Non-pigmented ciliary epithelial cell (primary cell): Measurements from ENCODE around the gene ADARB1.
"Not testable (repeated sequence)": the region's sequence is repeated elsewhere in the genome, so short reads cannot be mapped to it uniquely, and the experiment has no call there.

Experiments
- DNase-seq: peaks from one replicate; pipeline ENCODE4 v3.0.0-alpha.2; 2010; ENCODE audit warnings: low read depth

Gene ADARB1

DNA sequence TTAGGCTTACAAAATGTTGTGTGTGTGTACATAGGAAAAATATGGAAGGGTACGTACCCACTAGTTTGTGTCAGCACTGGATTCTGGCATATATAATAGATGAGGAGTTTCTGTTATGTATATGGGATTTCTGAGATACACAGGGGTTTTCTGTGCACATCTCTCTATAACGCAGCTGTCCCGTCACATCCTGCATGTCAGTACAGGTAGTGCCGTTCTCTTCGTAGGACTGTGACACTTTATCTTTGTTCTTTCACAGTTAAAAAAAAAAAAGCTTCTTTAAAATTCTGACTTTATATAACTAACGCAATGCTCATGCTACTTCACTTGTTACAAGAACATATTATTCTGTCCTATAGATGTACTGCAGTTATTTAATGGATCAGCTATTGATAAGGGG lies 42.9 kb downstream of the ADARB1 start:
- no peak for DNase-seq

- DNase-seq = no peak
Observed at GRCh38 chr21:45118099-45118498, 43.7 kb downstream of the ADARB1 start.

DNA sequence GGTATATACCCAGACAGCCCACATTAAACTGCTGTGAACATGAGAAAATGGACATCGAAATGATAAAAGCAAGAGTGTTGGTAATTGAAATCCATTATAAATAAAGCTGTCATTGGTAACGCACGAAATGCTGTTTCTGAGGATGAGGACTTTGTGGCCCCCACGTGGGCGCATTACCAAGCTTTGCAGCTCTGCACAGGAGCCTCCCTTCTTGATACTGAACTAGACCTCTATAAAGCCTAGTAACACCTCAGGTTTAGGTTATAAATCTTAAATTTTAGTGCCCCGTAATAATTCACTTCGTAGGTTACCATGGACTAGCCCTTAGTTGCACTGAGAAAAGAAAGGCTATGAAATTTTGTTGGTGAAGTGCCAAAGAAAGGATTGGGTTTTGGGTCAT lies 45.4 kb downstream of the ADARB1 start:
- DNase-seq = no peak

DNA sequence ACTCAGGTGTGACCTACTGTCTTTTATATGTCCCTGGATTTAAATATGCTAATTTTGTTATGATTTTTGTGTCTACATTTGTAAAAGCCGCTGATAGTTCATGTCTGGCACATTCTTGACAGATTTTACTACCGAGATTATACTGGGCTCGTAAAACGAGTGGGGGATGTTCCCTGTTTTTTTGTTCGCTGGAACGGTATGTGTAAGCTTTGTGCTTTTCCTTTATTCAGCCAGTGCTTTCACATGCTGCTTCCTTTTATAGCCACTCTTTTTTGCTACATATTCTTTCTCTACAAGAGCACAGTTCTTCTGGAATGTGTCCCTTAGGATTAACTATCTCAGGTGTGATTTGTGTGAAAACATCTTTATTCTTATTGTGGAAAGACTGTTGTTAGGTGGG lies 46.6 kb downstream of the ADARB1 start:
- DNase-seq = no peak

GRCh38 chr21:45122030-45122429 lies 47.6 kb downstream of the ADARB1 start:
- no peak for DNase-seq

DNA sequence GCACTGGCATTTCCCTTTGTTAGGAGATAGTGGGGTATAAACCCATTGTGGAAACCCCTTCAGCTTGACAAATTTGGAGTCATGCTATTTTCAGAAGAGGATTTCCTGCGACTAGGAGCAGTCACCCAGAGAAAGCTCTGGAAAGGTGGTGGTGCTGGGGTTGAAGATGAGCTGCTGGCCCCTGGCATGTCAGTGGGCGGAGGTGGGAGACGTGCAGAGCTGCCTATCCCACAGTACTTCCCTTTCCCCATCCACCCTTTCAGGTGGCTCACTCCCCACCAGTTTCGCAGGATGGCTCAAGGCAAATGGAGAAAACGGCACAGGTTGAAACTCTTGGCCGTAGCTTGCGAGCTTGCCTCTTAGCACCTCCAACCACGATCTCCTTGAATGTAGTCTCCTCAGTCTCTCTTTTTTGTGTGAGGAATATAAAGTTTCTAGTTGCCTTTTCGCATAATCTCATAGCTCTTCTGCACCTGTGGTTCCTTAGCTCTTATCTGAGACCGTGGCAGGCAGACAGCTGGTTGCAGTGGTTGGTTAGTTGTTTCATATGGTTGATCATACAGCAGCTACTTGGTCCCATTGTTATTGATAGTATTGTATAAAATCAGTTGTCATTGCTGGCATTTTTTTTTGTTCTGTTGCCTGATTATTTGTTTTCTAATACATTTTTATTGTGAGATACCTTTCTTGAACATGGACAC lies 48.2 kb downstream of the ADARB1 start:
- no peak for DNase-seq

GRCh38 chr21:45123440-45123839 lies 49.1 kb downstream of the ADARB1 start:
- no peak for DNase-seq

- no peak for DNase-seq
Observed at GRCh38 chr21:45124596-45124995, 50.2 kb downstream of the ADARB1 start.

- no peak for DNase-seq
Observed at GRCh38 chr21:45125357-45125756, 51.0 kb downstream of the ADARB1 start.

DNA sequence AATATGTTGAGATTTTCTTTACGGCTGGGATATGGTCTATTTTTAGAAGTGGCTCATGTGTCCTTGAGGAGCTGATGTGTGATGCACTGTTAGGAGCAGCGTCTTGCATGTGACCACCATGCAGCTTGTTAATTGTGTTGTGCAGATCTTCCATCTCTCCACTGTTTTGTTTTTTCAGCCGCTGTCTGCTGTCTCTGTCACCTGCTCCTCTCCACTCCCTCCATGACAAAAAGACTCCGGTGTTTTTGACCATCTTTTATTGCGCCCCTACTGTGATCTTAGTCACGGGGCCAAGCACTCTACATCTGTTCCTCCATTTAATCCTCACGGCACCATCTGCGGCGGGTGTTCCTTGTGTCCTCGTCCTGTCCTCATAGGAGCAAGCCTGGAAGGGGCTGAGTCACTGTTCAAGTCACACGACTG lies 51.8 kb downstream of the ADARB1 start:
- DNase-seq = no peak

DNA sequence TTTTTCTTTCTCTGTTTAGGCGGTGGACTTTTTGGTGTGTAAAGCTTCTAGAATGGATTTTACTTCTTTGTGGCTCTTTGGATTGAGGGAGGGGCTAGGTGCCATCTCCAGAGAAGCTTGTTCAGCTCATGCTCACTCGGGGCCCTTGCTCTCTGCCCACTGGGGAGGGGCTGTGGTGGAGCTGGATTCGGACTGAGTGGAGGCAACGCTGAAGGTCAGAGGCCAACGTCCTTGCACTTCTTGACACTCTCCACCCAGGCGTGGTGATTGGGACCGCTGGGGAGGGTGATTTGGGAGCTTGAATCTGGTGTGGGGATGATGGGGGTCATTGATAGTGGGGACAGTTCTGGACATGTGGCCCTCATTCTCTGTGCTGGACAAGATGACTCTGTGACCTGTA lies 52.6 kb downstream of the ADARB1 start:
- DNase-seq = no peak

- DNase-seq = no peak
Observed at GRCh38 chr21:45127937-45128336, 53.6 kb downstream of the ADARB1 start.

GRCh38 chr21:45128613-45129188 lies 54.3 kb downstream of the ADARB1 start:
- DNase-seq = no peak

DNA sequence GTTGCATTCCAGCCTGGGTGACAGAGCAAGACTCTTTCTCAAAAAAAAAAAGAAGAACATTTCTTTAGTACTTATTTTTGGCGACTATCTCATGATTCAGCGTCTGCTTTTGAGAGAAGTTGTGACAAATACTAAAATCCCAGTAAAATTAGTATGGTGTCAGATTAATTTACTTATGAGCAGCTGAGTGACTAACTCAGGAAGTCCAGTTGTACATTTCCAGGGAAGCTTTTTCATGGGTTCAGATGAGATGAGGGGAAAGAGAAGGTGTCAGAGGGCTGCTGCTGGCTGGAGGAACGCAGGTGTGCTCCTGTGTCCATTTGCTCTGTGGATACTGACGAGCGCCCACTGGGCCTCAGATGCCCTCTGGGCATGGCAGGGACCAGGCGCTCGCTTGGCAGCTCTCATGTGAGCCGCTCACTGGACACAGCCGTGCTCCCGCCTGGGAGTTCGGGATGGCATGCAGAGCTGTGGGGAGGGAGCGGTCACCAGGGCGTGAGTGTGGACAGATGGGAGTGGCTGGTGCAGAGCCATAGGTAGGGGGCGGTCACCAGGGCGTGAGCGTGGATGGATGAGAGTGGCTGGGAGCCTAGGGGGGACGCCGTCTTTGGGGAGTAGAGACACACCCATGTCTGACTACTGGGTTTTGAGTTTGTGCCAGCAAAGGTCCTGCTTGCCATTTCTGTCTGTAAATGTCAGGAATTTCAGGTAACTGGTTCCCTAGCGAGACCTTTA lies 55.0 kb downstream of the ADARB1 start:
- DNase-seq = no peak

DNA sequence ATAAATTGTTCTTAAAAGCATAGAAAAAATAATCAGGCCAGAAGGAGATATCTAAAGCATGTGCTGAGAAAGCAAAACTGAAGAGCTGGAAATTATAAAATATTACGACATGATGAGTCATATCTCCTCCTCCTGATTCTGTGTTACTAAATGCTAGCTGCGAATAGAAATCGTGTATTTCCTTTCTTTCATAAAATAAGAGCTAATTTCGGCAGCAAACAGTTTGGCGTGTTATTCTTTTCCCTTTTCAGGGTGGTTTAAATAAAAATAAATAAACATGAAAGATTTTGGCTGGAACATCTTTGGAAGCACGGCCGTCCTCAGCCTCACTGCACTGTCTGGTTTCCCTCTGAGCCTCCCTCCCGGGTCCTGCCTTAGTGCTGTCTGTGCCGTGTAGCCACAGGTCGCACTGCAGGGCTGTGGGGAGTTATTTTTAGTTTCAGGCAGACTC lies 56.0 kb downstream of the ADARB1 start:
- peak; percentile 40 for DNase-seq

DNA sequence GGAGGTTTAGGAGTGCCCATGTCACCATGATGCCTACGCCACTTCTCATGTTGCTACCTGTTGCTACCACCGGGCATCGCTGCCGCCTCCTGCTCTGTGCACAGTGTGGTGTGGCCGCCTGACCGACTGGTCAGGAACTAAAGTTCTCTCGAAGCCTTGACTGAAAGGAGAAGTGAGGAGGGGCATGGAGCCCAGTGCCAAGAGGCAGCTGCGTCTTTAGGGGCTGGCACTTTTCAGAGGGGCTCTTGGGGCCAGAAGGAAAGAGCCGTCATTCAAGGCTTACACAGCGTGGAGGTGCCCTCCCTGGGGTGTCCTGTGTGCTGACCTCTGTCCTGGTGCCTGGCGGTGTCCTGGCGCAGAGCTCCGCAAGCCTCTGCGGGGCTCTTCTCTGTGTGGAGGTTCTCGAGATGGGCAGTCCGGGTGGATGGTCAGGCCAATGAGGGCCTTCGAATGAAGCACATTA lies 57.2 kb downstream of the ADARB1 start:
- DNase-seq = no peak

- DNase-seq = no peak
Observed at GRCh38 chr21:45132841-45133573, 58.6 kb downstream of the ADARB1 start.

DNA sequence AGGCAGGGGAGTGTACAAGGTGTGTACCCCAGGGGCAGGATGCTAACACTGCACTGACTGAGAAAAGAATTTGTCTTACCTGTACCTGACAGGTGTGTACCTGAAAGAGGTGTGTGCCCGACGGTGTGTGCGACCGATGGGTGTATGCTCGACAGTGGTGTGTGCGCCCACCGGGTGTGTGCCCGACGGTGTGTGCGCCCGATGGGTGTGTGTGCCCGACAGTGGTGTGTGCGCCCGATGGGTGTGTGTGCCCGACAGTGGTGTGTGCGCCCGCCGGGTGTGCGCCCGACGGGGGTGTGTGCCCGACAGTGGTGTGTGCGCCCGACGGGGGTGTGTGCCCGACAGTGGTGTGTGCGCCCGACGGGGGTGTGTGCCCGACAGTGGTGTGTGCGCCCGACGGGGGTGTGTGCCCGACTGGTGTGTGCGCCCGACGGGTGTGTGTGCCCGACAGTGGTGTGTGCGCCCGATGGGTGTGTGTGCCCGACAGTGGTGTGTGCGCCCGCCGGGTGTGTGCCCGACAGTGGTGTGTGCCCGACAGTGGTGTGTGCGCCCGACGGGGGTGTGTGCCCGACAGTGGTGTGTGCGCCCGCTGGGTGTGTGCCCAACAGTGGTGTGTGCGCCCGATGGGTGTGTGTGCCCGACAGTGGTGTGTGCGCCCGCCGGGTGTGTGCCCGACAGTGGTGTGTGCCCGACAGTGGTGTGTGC lies 59.3 kb downstream of the ADARB1 start:
- not testable (repeated sequence) for DNase-seq

GRCh38 chr21:45134279-45135076 lies 60.1 kb downstream of the ADARB1 start:
- no peak for DNase-seq

GRCh38 chr21:45135122-45135521 lies 60.7 kb downstream of the ADARB1 start:
- DNase-seq = no peak

- DNase-seq = no peak
Observed at GRCh38 chr21:45135868-45136267, 61.5 kb downstream of the ADARB1 start.
